Activated T-cell treated with anti-CD3 and anti-CD28 coated beads, Interleukin-2, amount 50 U/mL, for 48 hours (primary cell): ENCODE measurements around the gene ZBTB21.

Source experiments
- DNase-seq, 2 experiments: peaks; one replicate each; pipeline ENCODE4 v3.0.0-alpha.2; 2020

ZBTB21 gene

DNA sequence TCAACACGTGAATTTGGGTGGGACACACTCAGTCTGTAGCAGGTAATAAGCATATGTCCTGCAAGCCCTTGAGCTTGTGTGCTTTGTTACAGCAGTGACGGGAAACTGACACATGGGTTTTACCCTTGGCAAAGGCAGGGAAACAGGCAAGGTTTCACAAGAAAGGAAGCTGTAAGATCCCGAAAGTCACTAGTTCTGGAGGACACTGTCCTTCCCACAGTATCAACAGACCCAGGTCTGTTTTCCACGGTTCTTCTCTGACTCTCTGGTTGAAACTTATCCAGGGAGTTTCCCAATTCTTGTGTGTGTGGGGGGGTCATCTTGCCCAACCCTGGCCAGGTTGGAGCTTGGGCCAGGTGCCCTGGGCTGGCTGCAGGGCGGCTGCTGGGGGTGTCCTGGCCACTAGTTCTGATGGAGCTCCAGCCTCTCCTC lies 29.3 kb upstream of the ZBTB21 start:
- DNase-seq: no peak

DNA sequence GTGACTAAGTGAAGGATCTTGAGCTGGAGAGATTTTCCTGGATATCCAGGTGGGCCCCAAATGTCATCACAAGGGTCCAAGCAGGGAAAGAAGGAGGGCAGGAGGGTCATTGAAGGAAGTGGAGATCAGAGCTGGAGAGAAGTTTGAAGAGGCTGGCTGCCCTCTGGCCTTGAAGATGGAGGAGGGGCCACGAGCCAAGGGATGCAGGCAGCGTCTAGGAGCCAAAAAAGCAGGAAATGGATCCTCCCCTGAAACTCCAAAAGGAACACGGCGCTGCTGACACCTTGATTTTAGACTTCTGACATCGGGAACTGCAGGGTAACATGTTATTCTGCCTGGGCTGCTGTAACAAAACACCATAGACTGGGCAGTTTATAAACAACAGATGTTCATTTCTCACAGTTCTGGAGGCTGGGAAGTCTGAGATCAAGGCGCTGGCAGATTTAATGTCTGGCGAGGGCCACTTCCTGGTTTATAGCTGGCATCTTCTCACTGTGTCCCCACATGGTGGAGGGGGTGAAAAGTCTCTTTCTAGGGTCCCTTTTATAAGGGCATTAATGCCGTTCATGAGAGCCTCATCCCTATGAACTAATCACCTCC lies 28.8 kb upstream of the ZBTB21 start:
- DNase-seq: no peak

GRCh38 chr21:42038393-42038792 lies 28.2 kb upstream of the ZBTB21 start:
- no peak for DNase-seq

DNA sequence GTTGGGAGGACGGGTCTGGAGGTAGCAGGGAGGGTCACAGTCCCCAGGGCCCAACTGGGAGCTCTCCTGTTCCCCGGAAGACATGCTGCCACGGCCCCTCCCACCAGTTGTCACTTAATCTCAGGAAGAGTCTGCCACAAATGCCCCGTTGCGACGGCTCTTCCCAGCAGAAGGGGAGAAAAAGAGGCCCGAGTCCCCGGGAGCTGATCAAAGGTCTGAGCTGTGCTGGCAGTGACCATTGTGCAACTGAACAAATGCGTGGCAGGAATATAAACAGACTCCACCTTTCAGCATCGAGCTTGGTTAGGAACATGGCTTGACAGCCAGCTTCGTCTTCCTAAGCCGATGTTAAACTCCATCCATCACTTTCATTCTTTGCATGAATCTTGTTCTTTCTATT lies 27.8 kb upstream of the ZBTB21 start:
- DNase-seq: no peak

DNA sequence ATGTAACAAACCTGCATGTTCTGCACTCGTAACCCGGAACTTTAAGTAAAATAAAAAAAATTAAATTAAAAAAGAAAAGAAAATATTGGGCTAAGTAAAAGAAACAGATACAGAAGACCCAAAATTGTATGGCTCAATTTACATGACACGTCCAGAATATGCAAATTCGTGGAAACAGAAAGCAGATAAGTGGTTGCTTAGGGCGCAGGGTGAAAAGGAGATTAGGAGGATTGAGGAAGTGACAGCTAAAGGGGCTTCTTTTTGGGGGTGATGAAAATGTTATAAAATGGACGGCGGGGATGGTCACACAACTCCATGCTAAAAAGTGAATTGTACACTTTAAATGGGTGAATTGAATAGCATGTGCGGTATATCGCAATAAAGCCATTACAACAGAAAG lies 27.4 kb upstream of the ZBTB21 start:
- DNase-seq: no peak

- no peak for DNase-seq
Observed at GRCh38 chr21:42036313-42036712, 26.2 kb upstream of the ZBTB21 start.

DNA sequence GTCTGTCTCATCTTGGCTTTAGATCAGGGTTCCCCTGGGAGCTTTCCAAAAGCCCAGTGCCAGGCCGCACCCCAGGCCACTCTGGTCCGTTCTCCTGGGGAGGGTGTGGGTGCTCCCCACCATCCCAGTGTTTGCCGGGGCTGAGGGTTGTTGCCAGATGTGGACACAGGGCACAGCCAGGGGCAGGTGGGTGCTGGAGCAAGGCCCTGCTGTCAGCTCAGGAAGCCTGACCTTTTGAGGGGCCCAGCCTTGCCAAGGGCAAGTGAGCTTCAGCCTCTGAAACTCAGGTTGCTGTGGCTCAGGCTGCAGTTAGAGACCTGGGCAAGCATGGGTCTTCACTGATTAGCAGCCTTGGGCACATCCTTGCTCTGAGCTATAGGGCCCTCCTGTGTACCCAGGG lies 22.8 kb upstream of the ZBTB21 start:
- no peak for DNase-seq

DNA sequence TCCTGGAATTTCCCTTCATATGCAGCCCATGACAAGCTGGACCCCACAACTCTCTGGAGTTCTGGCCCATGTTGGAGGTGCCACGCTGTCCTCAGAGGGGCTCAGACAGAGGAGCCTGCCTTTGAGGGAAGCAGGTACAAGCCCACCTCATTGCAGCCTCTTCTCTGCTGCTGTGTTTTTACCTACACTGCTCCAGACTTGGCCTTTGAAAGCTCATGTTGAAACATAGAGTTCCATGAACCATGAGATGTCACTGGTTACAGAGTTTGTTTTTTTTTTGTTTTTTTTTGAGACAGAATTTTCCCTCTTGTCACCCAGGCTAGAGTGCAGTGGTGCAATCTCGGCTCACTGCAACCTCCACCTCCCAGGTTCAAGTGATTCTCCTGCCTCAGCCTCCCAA lies 22.1 kb upstream of the ZBTB21 start:
- DNase-seq: no peak

GRCh38 chr21:42031816-42032215 lies 21.7 kb upstream of the ZBTB21 start:
- DNase-seq: no peak

DNA sequence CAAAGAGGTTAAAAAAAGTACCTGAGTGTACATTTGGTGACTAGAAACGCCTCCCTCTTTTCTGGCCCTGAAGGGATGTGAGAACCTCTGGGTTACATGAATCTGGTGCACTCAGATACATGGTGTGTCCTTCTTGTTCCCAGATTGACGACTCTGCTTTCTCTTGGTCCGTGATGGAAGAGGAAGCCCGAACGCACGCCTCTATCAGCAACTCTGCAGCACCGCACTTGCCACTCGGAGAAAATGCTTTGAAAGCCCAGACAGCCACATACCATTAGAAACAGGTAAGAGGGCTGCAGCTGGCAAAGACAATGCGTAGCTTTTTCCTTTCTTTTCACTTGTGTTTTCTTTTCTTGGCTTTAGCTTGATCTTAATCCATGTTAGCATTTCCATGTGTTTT lies 21.1 kb upstream of the ZBTB21 start:
- no peak for DNase-seq

DNA sequence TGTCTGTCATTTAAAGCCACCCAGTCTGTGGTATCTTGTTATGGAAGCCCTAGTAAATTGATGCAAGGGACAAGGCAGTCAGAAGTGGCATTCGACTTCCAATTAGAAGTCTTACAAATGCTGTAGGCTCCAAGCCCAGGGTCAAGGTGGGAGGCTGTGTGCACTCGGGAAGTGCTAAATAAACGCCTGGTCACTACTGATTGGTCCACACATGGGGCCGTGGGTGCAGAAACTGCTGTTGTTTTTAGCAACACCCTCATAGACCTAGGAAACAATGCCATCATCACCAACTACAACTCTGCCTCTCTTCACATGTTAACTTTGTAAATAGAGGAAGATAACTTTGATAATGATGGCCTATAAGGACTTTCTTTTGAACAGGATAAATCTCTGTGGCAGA lies 20.2 kb upstream of the ZBTB21 start:
- DNase-seq: no peak

GRCh38 chr21:42028766-42029425 lies 18.7 kb upstream of the ZBTB21 start:
- no peak for DNase-seq

DNA sequence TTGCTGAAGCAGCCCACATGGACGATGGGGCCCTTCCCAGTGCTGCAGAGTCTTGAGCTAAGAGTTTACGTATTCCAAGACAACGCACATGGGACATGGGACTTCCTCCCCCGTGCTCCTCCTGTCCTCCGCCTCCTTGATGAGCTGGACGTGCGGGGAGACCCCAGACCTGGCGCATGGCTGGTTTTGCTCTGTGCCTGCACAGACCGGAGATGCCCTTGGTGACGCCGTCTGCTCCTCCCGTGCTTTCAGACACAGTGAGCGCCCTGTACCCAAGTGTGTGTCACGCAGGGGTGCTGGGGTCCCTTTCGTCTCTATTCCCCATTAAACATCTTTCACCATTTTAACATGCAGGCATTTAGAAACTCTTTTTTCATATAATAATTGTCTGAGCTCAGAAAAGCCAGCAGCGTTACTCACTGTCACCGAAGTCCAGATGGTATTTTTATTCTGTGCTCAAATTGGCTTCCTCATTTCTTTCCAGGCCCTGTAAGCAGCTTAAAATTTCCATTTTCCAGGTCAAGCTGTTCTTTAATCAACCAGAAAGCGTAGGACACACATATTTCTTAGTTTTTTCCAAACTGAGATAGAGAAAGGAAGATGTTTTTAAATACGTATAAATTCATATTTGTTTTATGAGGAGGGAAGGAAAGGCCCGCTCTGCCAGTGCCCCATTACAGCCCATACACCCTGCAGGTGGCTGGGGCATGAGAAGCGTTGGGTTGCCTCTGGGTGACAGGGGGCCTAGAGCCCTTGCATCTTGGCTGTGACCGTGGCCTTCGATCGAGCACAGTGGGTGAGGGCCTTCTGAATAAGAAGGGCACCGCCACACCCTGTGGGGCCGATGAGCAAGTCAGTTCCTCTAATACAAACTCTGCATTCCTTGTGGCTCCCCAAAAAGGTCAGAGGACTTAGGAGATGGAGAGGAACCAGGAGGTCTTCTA lies 17.9 kb upstream of the ZBTB21 start:
- no peak for DNase-seq

DNA sequence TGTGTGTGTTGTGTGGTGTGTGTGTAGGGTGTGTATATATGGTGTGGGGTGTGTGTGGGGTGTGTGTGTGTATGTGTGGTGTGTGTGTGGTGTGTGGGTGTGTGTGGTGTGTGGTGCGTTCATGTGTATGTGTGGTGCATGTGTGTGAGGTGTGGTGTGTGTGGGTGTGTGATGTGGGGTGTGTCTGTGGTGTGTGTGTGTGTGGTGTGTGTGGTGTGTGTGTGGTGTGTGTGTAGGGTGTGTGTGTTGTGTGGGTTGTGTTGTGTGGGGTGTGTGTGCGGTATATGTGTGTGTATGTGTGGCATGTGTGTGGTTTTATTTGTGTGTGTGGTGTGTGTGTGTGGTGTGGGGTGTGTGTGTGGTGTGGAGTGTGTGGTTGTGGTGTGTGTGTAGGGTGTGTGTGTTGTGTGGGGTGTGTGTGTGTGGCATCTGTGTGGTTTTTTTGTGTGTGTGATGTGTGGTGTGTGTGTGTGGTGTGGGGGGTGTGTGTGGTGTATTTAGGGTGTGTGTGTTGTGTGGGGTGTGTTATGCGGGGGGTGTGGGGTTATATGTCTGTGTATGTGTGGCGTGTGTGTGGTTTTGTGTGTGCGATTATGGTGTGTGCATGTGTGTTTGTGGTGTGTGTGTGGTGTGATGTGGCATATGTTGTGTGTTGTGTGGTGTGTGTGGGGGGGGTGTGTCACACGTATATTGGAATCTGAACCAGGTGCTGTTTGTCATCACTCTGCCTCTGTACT lies 17.1 kb upstream of the ZBTB21 start:
- DNase-seq: no peak

DNA sequence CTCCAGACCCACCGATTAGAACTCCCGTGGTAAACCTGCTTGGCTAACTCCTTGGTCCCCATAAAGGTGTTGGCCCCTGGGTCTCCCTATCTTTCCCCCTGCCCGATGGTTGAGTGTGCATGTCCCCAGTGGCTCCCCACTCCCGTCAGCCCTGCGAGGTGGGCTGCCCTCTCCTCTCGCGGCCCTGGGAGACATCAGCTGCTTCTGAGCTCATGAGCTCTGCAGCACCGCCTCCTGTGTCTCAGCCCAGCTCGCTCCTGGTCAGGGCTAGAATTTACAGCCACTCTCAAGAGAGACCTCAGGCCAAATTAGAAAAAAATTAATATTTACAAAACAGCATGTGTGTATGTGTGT lies 15.9 kb upstream of the ZBTB21 start:
- DNase-seq: no peak

DNA sequence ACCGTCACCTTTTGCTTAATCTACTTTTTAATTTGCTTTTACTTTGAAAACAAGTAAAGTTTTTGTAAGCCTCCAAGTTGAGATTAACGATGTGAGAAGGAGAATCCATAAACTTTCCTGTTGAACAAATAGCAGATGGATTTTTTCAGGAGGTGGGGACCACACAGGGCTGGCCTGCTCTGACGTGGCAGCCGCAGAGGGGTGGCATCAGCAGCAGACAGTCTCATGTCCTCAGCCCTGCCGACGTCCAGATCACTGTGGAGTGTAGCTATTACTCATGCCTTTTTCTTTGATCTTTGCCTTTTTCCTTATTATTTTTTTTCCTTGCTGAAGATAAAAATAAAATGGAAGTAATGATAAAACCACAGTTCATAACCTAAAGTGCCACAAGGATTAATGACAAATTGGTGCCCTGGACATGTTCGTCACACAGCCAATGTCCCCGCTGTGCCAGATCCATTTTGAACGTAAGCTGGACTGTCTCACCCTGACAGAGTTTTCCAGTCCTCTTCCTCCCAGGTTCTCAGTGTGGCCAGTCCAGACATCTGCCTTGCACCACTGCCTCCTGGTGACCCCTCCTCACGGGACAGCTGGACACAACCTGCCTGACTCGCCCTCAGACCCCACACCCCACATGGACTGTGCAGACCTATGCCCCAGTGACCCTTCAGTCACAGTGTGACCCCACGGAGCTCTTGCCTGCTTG lies 15.4 kb upstream of the ZBTB21 start:
- no peak for DNase-seq

GRCh38 chr21:42022906-42023305 lies 12.7 kb upstream of the ZBTB21 start:
- no peak for DNase-seq

DNA sequence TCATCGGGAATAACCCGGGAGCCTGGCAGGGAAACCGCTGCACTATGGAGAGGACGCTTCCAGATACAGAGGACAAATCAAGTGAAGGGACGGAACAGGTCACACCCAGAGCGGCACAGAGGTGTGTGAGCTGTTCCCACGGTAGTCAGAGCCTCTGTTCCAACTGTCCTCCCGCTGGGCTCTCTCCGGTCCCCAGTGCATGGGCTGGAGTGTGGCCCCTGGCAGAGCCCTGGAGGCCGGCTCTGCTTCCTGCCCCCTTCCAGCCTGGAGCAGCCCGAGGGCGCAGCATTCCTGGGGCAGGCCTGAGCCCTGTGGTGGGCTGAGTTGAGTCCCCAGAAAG lies 11.9 kb upstream of the ZBTB21 start:
- DNase-seq: no peak

GRCh38 chr21:42021371-42022090 lies 11.4 kb upstream of the ZBTB21 start:
- DNase-seq: no peak

- DNase-seq: no peak
Observed at GRCh38 chr21:42019706-42020105, 9.5 kb upstream of the ZBTB21 start.

DNA sequence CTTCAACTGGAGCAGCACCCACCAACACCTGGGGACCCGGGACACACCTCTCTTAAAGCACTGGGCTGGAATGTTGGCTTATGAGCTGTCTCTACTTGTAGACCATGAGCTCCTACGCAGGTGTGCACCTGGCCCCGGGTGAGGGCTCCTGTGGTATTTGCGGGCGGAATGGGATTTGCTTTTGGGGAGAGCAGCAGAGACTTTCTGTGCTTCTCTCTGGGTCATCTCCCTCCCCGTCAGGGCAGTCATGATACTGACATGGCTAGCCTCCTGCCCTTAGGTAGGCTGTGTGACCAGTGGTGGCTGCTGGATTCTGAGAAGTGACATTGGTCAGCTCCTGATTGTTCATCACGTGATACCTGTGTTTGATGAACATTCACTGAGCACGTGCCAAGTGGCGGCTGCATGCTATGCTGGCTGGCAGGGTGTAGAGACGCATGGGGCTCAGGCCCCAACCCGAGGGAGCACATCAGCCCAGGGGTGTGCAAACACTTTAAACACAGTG lies 9.0 kb upstream of the ZBTB21 start:
- no peak for DNase-seq

DNA sequence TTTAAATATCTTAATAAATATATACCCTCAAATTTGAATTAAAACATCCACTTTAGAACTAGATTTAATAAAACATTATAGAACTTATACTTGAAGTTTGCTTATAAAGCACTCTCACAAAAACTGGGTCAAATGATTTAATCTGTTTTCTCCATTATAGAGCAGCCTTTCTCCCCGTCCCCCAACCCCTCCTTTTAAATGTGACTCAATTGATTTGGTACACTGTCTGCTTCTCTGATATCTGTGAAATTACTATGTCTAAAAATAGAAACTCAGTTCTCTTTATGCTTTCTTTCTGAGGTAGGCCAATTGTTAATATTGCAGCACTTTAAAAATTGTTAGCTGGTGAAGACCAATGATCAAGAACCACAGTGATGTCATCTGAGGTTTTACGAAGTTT lies 6.9 kb upstream of the ZBTB21 start:
- DNase-seq: no peak
